ENCODE data around the gene TOLLIP.
"Not testable (repeated sequence)": the region's sequence is repeated elsewhere in the genome, so short reads cannot be mapped to it uniquely, and the experiment has no call there.

TOLLIP gene

DNA sequence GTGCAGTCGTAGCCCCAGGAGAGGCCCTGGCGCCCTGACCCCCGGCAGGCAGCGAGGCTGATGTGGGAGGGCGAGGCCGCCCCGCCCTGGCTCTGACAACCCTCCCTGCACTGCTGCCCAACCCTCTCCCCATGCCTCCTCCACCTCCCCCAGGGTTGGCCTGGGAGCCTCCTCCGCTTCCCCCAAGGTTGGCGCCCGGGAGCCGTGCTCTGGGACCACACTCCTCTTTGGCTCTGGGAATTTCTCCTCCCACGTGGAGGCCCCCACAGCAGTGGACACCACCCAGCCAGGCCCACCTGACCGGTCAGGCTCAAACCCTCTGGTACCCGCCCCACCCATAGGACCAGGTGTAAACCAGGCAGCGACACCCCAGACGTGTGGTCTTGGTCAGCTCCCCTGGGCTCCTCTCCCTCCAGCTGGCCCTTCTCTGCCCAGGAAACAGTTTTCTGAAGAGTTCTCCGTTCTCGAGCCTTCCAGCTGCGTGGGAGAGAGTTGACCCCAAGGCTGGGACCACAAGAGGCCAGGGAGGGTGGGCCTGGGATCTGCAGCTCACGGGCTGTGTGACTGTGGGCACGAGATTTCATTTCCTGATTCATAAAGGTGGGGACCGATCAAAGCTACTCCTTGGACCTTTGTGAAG lies 40.8 kb upstream of the TOLLIP start:
- Histone ChIP-seq H2AFZ (no peak overlapping the region), H3K4me2 (ENCODE audit: low read length) (no peak overlapping the region)
- TF ChIP-seq, protein P1, sequence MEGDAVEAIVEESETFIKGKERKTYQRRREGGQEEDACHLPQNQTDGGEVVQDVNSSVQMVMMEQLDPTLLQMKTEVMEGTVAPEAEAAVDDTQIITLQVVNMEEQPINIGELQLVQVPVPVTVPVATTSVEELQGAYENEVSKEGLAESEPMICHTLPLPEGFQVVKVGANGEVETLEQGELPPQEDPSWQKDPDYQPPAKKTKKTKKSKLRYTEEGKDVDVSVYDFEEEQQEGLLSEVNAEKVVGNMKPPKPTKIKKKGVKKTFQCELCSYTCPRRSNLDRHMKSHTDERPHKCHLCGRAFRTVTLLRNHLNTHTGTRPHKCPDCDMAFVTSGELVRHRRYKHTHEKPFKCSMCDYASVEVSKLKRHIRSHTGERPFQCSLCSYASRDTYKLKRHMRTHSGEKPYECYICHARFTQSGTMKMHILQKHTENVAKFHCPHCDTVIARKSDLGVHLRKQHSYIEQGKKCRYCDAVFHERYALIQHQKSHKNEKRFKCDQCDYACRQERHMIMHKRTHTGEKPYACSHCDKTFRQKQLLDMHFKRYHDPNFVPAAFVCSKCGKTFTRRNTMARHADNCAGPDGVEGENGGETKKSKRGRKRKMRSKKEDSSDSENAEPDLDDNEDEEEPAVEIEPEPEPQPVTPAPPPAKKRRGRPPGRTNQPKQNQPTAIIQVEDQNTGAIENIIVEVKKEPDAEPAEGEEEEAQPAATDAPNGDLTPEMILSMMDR (IDR thresholded peaks at IDR 0.05), result no peak

DNA sequence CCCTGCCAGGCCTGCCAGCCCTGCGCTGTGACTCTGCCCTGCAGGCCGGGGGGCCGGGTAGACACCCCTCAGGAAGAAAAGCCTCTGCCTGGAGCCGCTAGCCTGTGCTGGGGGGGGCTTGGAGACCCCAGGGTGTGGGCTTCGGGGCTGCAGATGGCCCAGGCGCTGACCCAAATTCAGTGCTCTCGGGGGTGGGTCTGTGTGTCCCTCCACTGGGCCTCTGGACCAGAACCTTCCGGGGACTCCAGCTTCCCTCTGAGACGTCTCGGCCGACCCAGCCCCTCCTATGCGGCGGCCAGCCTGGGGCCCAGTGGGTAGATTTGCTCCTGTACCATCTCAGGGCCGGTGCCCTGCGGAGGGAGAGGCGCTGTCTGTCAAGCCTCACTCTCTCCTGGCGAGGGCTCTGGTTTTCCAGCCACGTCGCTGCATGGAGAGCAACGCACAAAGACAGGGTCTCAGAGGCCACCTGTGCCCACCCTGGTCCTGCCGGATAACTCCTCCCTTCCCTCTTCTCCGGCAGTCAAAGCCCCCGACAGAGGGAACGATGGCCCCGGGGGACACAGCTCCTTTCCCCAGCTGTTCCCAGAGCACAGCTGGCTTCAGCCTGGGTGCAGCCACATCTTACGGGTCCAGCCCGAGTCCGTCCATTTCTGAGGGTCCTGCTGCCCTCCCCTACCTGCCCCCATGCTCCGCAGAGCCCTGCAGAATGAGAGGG lies 40.1 kb upstream of the TOLLIP start:
- Histone ChIP-seq H3K9me3 (ENCODE audit: control insufficient read depth, low read length) (no peaks in the 10 kb centered on the region), H3K27ac (no peak overlapping the region), H3K36me3 (ENCODE audit: control insufficient read depth, insufficient read depth, low read length) (no peaks in the 10 kb centered on the region), H3K4me1 (no peaks in the 10 kb centered on the region), H2AFZ (no peak overlapping the region), H3K9ac (no peak overlapping the region), H3K79me2 (no peaks in the 10 kb centered on the region), H3K4me2 (ENCODE audit: low read length) (no peak overlapping the region), H3K27me3 (ENCODE audit: control insufficient read depth, insufficient read depth, low read length) (no peaks in the 10 kb centered on the region), H3K4me3 (ENCODE audit: low read depth, low read length) (no peak overlapping the region)
- TF ChIP-seq, protein P1 (IDR thresholded peaks at IDR 0.05), result no peak

More for the DNA sequence above, 40.8 kb upstream of the TOLLIP start:
- no peaks in the 10 kb centered on the region for H3K4me1 ChIP-seq
- H3K79me2 ChIP-seq, result no peaks in the 10 kb centered on the region
- H3K27ac ChIP-seq, result no peak overlapping the region
- H3K36me3 ChIP-seq (ENCODE audit: control insufficient read depth, insufficient read depth, low read length), result no peaks in the 10 kb centered on the region
- H3K27me3 ChIP-seq (ENCODE audit: control insufficient read depth, insufficient read depth, low read length), result no peaks in the 10 kb centered on the region
- no peak overlapping the region for H3K9ac ChIP-seq
- no peak overlapping the region for H3K4me3 ChIP-seq (ENCODE audit: low read depth, low read length)
- H3K9me3 ChIP-seq (ENCODE audit: control insufficient read depth, low read length), result no peaks in the 10 kb centered on the region

DNA sequence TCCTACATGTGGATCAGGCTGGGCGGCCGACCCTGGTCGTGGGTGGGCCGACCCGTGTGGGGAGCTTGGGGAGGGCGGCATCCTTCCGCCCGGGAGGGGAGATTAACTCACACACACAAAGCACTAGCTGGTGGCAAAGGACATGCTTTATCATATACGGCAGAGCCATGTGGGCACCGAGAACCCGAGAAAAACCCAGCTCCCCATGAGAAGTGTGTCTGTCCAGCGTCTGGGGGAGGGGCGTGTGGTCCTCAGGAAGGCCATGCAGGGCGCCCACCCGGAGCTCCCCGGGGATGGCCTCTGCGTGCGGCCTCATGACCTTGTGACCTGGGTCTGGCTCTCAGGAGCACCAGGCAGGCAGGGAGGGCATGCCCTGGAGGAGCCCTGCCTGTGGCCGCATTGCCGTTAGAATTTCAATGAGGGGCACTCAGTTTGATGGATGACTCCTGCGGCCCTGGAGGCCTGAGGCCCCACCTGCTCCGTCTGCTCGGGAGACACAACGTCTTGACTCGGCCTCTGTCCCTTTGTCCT lies 39.4 kb upstream of the TOLLIP start:
- Histone ChIP-seq H3K79me2 (no peaks in the 10 kb centered on the region), H3K9me3 (ENCODE audit: control insufficient read depth, low read length) (no peaks in the 10 kb centered on the region), H3K4me2 (ENCODE audit: low read length) (no peak overlapping the region), H3K36me3 (ENCODE audit: control insufficient read depth, insufficient read depth, low read length) (no peaks in the 10 kb centered on the region), H3K4me1 (no peaks in the 10 kb centered on the region), H3K9ac (no peak overlapping the region), H3K27ac (no peak overlapping the region), H3K4me3 (ENCODE audit: low read depth, low read length) (no peak overlapping the region), H3K27me3 (ENCODE audit: control insufficient read depth, insufficient read depth, low read length) (no peaks in the 10 kb centered on the region), H2AFZ (no peak overlapping the region)
- TF ChIP-seq, protein P1 (IDR thresholded peaks at IDR 0.05), result no peak

DNA sequence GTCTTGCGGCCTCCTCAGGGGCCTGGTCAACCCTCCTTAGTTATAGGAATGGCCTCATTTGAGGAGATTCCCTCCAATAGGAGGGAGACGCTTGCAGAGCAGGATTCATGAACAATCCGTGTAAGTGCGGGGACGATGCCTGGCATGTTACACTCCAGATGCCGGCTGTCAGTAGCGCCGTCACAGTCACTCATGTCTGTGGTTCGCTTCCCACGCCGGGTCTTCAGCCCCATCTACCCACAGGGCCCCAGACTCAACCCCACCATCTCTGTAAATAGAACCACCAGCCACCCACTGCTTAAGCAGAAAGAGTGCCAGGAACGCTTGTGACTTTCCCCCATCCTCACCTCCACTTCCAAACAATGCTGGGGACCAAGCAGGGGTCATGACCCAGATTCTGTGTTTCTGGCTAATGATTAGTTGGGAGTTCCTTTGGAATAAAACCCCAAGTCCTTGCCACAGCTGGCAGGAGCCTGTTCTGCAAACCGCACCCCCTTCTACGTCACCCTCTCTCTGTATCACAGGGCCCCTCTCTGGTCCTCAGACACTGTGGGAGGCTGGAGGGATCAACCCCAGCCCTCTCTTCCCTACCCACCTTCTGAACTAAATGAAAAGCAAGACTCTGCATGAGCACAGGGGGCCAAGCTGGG lies 38.8 kb upstream of the TOLLIP start:
- Histone ChIP-seq H3K27me3 (ENCODE audit: control insufficient read depth, insufficient read depth, low read length) (no peaks in the 10 kb centered on the region), H3K27ac (no peak overlapping the region), H3K4me1 (no peaks in the 10 kb centered on the region), H3K36me3 (ENCODE audit: control insufficient read depth, insufficient read depth, low read length) (no peaks in the 10 kb centered on the region), H3K79me2 (no peaks in the 10 kb centered on the region), H2AFZ (no peak overlapping the region), H3K9ac (no peak overlapping the region), H3K9me3 (ENCODE audit: control insufficient read depth, low read length) (no peaks in the 10 kb centered on the region), H3K4me2 (ENCODE audit: low read length) (no peak overlapping the region), H3K4me3 (ENCODE audit: low read depth, low read length) (no peak overlapping the region)
- TF ChIP-seq, protein P1 (IDR thresholded peaks at IDR 0.05), result no peak

DNA sequence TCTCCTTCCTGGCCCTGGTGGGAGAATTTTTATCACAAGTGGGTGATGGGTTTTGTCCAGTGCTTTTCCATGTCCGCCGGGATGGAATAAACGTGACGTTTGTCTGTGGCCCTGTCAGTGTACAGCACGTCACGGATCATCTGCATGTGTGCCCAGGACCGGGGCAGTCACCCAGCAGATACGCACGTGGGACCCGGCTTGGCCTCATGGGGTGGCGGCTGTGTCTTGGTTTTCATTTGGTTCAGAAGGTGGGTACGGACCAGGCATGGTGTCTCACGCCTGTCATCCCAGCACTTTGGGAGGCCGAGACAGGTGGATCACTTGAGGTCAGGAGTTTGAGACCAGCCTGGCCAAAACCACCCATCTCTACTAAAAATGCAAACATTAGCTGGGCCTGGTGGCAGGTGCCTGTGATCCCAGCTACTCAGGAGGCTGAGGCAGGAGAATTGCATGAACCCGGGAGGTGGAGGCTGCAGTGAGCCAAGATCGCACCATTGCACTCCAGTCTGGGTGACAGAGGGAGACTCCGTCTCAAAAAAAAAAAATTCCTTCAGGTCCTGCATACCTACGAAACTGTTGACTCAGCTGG lies 38.1 kb upstream of the TOLLIP start:
- not testable (repeated sequence) for H3K27me3 ChIP-seq (ENCODE audit: control insufficient read depth, insufficient read depth, low read length); H3K9me3 ChIP-seq (ENCODE audit: control insufficient read depth, low read length); H3K36me3 ChIP-seq (ENCODE audit: control insufficient read depth, insufficient read depth, low read length); H3K4me3 ChIP-seq (ENCODE audit: low read depth, low read length); H3K79me2 ChIP-seq; H3K4me1 ChIP-seq; H3K9ac ChIP-seq; H3K27ac ChIP-seq; H2AFZ ChIP-seq; H3K4me2 ChIP-seq (ENCODE audit: low read length)

Data from parathyroid adenoma (tissue), 2 donors.